Measurements from ENCODE around the gene PDZRN4.
"Not testable (repeated sequence)": the region's sequence is repeated elsewhere in the genome, so short reads cannot be mapped to it uniquely, and the experiment has no call there.

The PDZRN4 gene

DNA sequence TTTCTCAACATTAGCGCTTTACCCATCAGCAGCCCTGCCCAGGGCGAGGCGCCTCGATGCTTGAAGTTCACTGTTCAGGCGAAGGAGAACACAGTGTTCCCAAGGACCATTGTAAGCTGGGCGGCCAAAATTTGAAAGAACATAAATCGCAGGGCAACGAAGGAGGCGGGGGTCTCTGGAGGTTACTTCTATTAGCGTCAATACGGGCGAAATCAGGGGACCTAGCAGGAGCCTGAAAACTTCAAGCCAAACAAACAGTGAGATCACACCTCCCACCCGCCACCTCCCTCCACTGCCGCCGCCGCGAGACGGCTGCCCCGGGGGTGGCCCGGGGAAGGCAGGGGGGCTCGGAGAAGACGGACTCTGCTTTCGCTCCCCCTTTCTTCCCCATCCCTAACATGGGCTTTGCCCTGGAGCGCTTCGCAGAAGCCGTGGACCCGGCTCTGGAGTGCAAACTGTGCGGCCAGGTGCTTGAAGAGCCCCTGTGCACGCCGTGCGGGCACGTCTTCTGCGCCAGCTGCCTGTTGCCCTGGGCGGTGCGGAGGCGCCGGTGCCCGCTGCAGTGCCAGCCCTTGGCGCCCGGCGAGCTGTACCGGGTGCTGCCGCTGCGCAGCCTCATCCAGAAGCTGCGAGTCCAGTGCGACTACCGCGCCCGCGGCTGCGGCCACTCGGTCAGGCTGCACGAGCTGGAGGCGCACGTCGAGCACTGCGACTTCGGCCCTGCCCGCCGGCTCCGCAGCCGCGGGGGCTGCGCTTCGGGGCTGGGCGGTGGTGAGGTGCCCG is at the start of gene PDZRN4:
Gene PDZRN4 (plus strand): TSS at position 263 of the 783 bp plus-strand sequence.
- no peak for DNase-seq

DNA sequence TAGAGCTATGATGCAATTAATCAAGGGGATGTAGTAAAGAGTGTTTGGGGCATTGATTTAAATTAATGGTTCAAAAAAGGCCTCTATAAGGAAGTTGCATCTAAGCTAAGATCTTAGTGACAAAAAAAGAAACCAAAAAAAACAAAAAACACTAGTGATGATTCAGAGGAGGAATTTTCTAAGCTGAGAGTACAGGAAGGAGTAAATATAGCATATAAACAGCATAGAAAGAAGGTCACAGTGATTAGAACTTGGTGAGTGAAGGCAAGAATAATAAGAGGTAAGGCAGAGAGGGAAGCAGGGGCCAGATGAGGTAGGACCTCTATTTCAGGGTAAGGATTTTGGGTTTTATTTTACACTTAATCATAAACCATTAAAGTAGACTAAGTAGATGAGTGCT is 48.0 kb upstream of the PDZRN4 start:
- DNase-seq = no peak

GRCh38 chr12:41141104-41141503 is 47.0 kb upstream of the PDZRN4 start:
- DNase-seq = no peak

- no peak for DNase-seq
These were observed 45.7 kb upstream of the PDZRN4 start for GRCh38 chr12:41142376-41142775.

GRCh38 chr12:41151793-41152192 is 36.3 kb upstream of the PDZRN4 start:
- DNase-seq = no peak

DNA sequence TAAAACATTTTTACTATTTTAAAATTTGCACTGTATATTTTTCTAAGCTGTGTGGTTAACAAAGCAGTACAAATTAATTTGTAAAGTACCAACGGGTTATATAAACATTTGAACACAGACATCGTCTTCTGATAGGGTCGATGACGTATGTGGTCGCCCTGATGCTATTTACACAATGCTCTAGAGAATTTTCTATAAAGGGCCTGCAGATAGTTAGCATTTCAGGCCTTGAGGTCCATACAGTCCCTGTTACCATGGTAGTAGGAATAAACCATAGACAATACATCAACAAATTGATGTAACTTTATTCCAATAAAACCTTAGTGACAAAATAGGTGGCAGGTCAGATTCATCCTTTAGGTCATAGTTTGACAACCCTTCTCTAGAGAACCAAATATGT is 25.7 kb upstream of the PDZRN4 start:
- no peak for DNase-seq

DNA sequence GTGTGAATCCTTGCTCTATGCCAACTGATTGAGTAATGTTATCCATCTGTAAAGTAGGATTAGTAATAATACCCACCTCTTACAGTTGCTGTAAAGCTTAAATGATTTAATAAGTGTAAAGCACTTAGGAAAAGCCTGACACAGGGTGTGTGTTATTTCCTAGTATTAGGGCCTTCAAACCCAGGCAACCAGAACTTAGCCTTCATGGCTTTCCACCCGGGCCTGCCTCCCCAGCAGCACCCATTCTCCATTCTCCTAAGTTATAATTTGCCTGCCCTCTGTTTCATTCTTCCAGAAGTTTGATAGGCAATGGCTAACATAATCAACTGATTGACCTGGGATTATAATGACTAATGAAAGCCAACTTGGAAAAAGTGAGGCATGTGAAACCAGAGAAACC is 20.4 kb upstream of the PDZRN4 start:
- no peak for DNase-seq

DNA sequence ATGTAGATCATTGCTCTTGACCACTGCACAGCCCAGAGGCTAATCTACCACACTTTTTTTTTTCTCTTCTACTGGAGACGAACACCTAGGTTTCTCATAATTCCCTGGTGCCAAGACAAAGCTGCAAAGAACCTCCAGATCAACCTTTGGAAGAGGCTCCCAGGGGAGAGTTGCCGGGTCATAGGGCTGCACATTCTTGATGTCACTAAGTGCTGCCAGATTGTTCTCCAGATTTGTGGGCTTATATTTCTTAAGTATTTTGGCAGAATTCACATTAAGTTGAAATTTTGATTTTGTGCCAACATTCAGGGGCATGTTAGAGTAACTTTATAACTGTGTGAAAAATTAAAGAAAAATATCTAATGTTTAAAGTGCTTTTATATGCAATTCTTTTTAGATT is 13.5 kb upstream of the PDZRN4 start:
- DNase-seq = no peak

- not testable (repeated sequence) for DNase-seq
These were observed 8.6 kb upstream of the PDZRN4 start for GRCh38 chr12:41179507-41179906.

- no peak for DNase-seq
These were observed 3.3 kb upstream of the PDZRN4 start for GRCh38 chr12:41184864-41185263.

DNA sequence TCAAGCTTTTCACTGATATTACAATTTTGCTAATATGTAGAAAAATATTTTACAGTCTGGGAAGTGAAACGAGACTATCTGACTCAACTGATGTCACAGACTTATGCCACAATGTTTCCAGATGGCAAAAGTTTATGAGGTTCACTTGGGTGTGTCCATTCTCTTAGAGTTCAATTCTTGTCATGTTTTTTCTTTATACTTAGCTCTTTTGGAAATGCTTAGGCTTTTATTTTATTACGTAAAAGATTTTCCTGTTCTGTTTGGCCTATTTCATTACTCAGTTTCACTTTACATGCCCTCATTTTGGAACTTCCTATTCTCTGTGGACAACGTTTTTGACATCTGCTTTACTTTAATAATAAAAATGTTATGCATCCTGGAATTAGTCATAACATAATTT is 2.1 kb upstream of the PDZRN4 start:
- DNase-seq = no peak

GRCh38 chr12:41188841-41189394 is 798 bp downstream of the PDZRN4 start:
- no peak for DNase-seq

DNA sequence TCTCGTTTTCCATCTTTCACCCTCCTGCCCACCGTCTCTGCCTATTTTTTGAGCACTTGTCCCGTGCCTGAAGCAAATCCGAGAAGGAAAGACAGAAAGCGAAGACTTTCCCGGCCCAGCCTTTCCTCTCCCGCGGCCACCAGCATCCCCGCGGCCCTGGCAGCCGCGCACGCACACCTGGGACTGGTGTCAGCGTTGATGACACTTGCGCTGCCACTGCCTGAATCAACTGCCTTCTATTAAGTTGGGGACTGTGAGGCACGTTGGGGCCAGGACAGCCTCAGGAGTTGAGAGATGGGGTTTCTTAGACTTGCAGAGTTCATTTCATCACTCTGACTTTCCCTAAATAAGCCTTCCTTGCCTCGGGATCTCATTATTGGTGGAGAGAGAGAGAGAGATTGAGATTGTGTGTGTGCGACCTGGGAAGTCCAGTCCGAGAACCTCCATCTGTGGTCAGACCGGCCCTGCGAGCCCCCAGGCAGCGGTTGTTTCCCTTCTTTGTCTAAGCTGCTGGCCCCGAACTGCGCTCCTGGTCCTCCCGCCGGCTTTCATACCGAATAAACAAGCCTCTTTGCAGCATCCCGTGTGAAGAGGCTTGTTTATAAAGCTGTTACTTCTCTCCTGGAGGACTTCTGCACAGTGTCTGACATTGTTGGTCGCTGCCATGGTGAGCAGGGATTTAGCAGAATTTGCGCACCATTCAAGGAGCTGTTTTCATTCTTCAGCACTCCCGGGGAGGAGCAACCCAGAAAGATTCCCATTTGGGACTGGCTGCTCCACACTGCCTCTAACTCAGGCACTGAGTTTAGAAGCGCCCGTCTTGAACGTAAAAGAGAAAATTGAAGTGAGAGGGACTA is 1.5 kb downstream of the PDZRN4 start:
- DNase-seq = no peak

DNA sequence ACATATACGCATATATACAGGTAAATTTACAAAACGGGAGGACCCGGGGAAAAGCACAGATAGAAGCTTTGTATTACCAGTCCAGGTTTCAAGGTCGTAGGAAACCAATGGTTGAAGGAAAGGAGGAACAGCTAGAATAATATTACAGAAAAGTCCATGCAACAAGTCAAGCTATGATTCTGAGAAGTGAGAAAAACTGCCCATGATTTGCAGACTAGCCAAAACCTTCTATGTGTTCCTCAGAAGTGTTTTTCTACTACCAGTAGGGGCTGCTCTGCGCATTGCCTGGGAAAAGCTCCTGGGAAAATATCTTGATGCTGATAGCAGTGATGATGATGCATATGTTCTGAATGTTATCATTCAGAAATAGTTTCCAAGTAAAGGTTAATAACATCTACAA is 2.2 kb downstream of the PDZRN4 start:
- no peak for DNase-seq

GRCh38 chr12:41191549-41191948 is 3.4 kb downstream of the PDZRN4 start:
- DNase-seq = not testable (repeated sequence)

GRCh38 chr12:41193311-41193710 is 5.2 kb downstream of the PDZRN4 start:
- DNase-seq = no peak

GRCh38 chr12:41202051-41202450 is 13.9 kb downstream of the PDZRN4 start:
- no peak for DNase-seq

DNA sequence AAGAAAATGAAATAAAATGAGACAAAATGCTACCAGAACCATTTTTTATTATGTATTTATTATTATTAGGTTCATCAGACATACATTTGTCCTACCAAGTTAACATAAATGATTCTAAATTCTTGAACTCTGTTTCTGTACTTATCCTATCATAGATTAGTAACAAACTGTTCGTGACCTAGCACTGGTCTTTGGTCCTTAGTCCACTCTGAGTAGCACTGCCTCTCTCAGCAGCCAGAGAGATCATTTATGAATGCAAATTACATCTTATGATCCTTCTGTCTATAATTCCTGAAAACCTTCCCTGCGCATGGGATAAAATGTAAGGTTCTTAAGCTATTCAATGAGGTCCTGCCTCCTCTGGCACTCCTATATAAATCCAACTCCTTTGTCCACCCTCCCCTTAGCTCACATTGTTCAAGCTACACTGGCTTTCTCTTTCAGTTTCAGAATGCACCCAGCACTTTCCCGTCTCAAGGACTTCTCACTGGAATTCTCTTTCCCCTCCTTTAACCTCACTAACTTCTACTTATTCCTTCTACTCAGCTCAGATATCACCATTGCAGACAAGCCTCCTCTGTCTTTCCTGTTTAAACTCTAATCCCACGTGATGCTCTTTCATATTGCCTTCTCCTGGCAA is 17.1 kb downstream of the PDZRN4 start:
- no peak for DNase-seq

DNA sequence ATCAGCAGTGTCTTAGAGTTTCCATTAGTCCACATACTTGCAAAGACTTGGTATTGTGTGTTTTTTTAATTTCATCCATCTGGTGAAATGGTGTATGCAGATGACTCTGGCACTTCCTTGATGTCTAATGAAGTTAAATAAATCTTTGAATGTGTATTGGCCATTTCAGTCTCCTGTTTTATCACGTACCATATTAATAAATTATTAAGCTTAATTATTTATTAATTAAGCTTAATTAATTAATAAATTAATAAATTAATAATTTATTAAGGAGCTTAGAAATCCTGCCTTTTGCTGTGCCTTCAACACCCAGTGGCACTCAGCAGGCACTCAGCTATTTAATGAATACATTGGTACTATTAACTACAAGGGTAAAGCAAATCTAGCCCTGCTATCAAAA is 18.2 kb downstream of the PDZRN4 start:
- DNase-seq = no peak

- DNase-seq = no peak
These were observed 23.3 kb downstream of the PDZRN4 start for GRCh38 chr12:41211448-41211847.

DNA sequence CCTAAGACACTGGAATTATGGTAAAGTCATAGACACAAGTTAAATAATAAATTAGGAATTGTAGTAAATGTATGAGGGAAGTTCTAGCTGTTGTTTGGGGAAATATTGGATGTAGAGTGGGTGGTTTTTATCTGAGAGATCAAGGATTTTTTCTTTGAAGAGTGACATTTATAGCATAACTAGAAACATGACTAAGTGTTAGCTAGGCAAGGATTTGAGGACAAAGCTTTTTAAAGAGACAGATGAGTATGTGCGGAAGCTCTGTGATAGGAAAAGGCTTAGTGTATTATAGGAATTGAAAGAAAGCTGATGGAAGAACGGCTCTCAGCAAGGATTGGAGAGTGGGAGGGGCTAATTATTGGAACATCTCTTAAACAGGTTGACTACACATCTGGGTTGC is 24.5 kb downstream of the PDZRN4 start:
- DNase-seq = no peak

DNA sequence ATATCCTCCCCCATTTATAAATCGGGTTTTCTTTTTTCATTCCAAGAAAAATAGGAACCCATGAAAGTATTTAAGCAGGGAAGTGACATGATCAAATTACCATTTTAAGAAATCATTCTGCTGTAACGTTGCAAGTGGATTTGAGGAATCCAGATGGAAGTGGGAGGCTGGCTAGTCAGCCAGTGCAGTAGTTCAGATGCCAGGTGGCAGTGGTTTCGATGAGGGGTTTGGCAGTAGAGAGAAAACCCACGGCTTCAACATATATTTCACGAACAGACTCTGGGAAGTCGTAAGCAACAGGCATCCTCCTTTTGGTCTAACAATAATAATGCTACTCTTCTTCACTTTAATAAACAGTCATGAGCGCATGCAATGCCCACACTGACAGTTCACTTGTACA is 25.0 kb downstream of the PDZRN4 start:
- DNase-seq = no peak

DNA sequence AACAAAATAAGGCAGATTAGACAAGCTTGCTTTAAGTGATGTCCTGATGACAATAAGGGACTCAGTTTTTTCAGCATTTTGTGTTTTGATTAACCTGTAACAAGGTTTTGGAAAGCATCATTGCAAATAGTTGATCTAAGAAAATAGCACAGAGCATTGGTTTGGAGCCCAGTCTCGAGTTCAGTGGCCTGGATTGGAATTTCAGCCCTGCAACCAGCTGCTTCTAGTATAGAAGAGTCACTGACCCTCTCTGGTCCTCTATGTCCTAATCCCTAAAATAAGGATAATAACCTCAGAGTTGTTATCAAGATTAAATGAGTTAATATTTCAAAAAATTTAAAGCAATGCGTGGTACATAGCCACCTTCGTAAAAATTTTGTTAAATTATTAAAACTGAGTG is 25.5 kb downstream of the PDZRN4 start:
- DNase-seq = no peak

Data from stimulated activated CD4-positive, alpha-beta T cell treated with anti-CD3 and anti-CD28 coated beads, Interleukin-2, amount 100 ng/mL, for 24 hours (primary cell).